HEK293 (cell line): ENCODE data around the gene IL6R.

Experiments used
- BCL11A ChIP-seq: fragments of 450-650 bp; formaldehyde crosslinking; IDR thresholded peaks from 2 replicates; pipeline ENCODE4 v1.5.1; 2016; ENCODE audit warnings: low read depth, missing biosample characterization, missing genetic modification characterization
- FEZF1 ChIP-seq: fragments of 450-650 bp; formaldehyde crosslinking; IDR thresholded peaks from 2 replicates; pipeline ENCODE4 v1.5.1; 2016; ENCODE audit warnings: missing biosample characterization, missing genetic modification characterization
- GLIS1 ChIP-seq: fragments of 450-650 bp; formaldehyde crosslinking; IDR thresholded peaks from 2 replicates; pipeline ENCODE4 v1.5.1; 2016; ENCODE audit warnings: missing biosample characterization, missing genetic modification characterization
- HOXA7 ChIP-seq: sonication (generic); formaldehyde crosslinking; IDR thresholded peaks from 2 replicates; pipeline ENCODE4 v1.8.1; 2022; ENCODE audit warnings: missing genetic modification reagents, borderline replicate concordance
- KLF8 ChIP-seq: fragments of 450-650 bp; formaldehyde crosslinking; IDR thresholded peaks from 2 replicates; pipeline ENCODE4 v1.5.1; 2016; ENCODE audit warnings: missing biosample characterization, missing genetic modification characterization
- SP2 ChIP-seq: fragments of 450-650 bp; formaldehyde crosslinking; IDR thresholded peaks from 2 replicates; pipeline ENCODE4 v1.5.1; 2016; ENCODE audit warnings: missing biosample characterization, missing genetic modification characterization
- YY1 ChIP-seq: fragments of 450-650 bp; formaldehyde crosslinking; IDR thresholded peaks from 2 replicates; pipeline ENCODE4 v1.5.1; 2018; ENCODE audit warnings: missing biosample characterization, missing genetic modification characterization
- ZBTB48 ChIP-seq: fragments of 450-650 bp; formaldehyde crosslinking; IDR thresholded peaks from 2 replicates; pipeline ENCODE4 v1.5.1; 2016; ENCODE audit warnings: missing biosample characterization, missing genetic modification characterization
- ZEB2 ChIP-seq: fragments of 450-650 bp; formaldehyde crosslinking; IDR thresholded peaks from 2 replicates; pipeline ENCODE4 v1.5.1; 2016; ENCODE audit warnings: missing biosample characterization, missing genetic modification characterization
- ZNF24 ChIP-seq: fragments of 450-650 bp; formaldehyde crosslinking; IDR thresholded peaks from 2 replicates; pipeline ENCODE4 v1.5.1; 2016; ENCODE audit warnings: missing biosample characterization, missing genetic modification characterization
- ZNF248 ChIP-seq: fragments of 450-650 bp; formaldehyde crosslinking; IDR thresholded peaks from 2 replicates; pipeline ENCODE4 v1.5.1; 2017; ENCODE audit warnings: missing biosample characterization, missing genetic modification characterization
- ZNF335 ChIP-seq: fragments of 450-650 bp; formaldehyde crosslinking; conservative IDR thresholded peaks from 2 replicates; pipeline ENCODE4 v1.5.1; 2016; ENCODE audit warnings: missing biosample characterization, missing genetic modification characterization
- ZNF600 ChIP-seq: fragments of 450-650 bp; formaldehyde crosslinking; IDR thresholded peaks from 2 replicates; pipeline ENCODE4 v1.5.1; 2016; ENCODE audit warnings: missing biosample characterization, missing genetic modification characterization
- ZNF626 ChIP-seq: fragments of 450-650 bp; sonication (Bioruptor Pico); formaldehyde crosslinking; IDR thresholded peaks from 2 replicates; pipeline ENCODE4 v1.5.1; 2018; ENCODE audit warnings: missing biosample characterization, missing genetic modification characterization, inconsistent platforms
- ZNF664 ChIP-seq: fragments of 450-650 bp; formaldehyde crosslinking; IDR thresholded peaks from 2 replicates; pipeline ENCODE4 v1.5.1; 2016; ENCODE audit warnings: missing biosample characterization, missing genetic modification characterization
- ZNF837 ChIP-seq: fragments of 450-650 bp; formaldehyde crosslinking; IDR thresholded peaks from 2 replicates; pipeline ENCODE4 v1.5.1; 2016; ENCODE audit warnings: missing biosample characterization, missing genetic modification characterization
- ZSCAN23 ChIP-seq: fragments of 450-650 bp; formaldehyde crosslinking; IDR thresholded peaks from 2 replicates; pipeline ENCODE4 v1.5.1; 2016; ENCODE audit warnings: missing biosample characterization, missing genetic modification characterization
- TF ChIP-seq, protein P1 (sequence below): fragments of 450-650 bp; formaldehyde crosslinking; IDR thresholded peaks from 2 replicates; pipeline ENCODE4 v1.5.1; 2016; ENCODE audit warnings: missing biosample characterization, missing genetic modification characterization
- TF ChIP-seq, protein P2 (sequence below): fragments of 450-650 bp; formaldehyde crosslinking; IDR thresholded peaks from 2 replicates; pipeline ENCODE4 v1.5.1; 2017; ENCODE audit warnings: missing biosample characterization, mild to moderate bottlenecking, missing genetic modification characterization, moderate library complexity
- TF ChIP-seq, protein P3 (sequence below): fragments of 450-650 bp; formaldehyde crosslinking; IDR thresholded peaks from 2 replicates; pipeline ENCODE4 v1.5.1; 2016; ENCODE audit warnings: missing biosample characterization, missing genetic modification characterization
- TF ChIP-seq, protein P4 (sequence below): fragments of 450-650 bp; formaldehyde crosslinking; IDR thresholded peaks from 2 replicates; pipeline ENCODE4 v1.5.1; 2016; ENCODE audit warnings: missing biosample characterization, missing genetic modification characterization
- TF ChIP-seq, protein P5 (sequence below): fragments of 450-650 bp; formaldehyde crosslinking; IDR thresholded peaks from 2 replicates; pipeline ENCODE4 v1.5.1; 2016; ENCODE audit warnings: missing biosample characterization, missing genetic modification characterization
- TF ChIP-seq, protein P6 (sequence below): fragments of 450-650 bp; formaldehyde crosslinking; IDR thresholded peaks from 2 replicates; pipeline ENCODE4 v1.5.1; 2016; ENCODE audit warnings: missing biosample characterization, missing genetic modification characterization
- TF ChIP-seq, protein P7 (sequence below): fragments of 450-650 bp; formaldehyde crosslinking; IDR thresholded peaks from 2 replicates; pipeline ENCODE4 v1.5.1; 2016; ENCODE audit warnings: missing biosample characterization, missing genetic modification characterization
- TF ChIP-seq, protein P8 (sequence below): fragments of 450-650 bp; formaldehyde crosslinking; IDR thresholded peaks from 2 replicates; pipeline ENCODE4 v1.5.1; 2016; ENCODE audit warnings: missing biosample characterization, missing genetic modification characterization

The IL6R gene

DNA sequence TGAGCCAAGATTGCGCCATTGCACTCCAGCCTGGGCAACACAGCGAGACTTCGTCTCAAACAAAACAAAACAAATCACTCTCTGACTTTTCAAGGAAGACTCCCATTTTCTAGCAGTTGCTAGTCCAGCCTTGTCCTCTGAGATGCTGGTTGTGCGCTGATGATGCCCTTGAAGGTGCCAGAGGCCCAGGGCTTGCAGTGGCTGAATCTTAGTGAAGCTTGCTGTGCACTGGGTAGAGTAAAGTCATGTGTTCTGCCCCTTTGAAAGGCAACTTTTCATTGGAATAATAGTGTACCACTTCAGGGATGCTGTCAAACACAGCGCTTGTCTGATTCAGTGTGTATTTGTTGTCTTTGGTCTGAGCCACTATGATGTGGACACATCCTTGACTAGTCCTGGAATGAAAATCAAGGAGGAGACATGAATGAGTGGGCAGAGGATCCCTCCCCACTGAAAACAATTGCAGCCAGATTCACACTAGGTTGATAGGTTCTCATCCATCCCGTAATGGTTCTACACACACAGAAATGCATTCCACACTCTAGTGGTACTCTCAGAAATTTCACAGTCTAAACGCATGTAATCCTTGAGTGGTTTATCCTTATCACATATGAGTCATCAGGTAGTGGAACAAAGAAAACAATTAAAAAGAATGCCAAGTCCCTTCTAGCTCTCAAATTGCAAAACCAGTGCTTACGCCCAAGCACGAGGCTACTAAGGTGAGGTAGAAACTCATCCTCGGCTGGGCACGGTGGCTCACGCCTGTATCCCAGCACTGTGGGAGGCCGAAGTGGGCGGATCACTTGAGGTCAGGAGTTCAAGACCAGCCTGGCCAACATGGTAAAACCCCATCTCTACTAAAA lies 79.0 kb downstream of the IL6R start (continued):
- TF ChIP-seq, protein P1, sequence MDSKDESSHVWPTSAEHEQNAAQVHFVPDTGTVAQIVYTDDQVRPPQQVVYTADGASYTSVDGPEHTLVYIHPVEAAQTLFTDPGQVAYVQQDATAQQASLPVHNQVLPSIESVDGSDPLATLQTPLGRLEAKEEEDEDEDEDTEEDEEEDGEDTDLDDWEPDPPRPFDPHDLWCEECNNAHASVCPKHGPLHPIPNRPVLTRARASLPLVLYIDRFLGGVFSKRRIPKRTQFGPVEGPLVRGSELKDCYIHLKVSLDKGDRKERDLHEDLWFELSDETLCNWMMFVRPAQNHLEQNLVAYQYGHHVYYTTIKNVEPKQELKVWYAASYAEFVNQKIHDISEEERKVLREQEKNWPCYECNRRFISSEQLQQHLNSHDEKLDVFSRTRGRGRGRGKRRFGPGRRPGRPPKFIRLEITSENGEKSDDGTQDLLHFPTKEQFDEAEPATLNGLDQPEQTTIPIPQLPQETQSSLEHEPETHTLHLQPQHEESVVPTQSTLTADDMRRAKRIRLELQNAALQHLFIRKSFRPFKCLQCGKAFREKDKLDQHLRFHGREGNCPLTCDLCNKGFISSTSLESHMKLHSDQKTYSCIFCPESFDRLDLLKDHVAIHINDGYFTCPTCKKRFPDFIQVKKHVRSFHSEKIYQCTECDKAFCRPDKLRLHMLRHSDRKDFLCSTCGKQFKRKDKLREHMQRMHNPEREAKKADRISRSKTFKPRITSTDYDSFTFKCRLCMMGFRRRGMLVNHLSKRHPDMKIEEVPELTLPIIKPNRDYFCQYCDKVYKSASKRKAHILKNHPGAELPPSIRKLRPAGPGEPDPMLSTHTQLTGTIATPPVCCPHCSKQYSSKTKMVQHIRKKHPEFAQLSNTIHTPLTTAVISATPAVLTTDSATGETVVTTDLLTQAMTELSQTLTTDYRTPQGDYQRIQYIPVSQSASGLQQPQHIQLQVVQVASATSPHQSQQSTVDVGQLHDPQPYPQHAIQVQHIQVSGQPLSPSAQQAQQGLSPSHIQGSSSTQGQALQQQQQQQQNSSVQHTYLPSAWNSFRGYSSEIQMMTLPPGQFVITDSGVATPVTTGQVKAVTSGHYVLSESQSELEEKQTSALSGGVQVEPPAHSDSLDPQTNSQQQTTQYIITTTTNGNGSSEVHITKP = peak; percentile 87
- TF ChIP-seq, protein P2, sequence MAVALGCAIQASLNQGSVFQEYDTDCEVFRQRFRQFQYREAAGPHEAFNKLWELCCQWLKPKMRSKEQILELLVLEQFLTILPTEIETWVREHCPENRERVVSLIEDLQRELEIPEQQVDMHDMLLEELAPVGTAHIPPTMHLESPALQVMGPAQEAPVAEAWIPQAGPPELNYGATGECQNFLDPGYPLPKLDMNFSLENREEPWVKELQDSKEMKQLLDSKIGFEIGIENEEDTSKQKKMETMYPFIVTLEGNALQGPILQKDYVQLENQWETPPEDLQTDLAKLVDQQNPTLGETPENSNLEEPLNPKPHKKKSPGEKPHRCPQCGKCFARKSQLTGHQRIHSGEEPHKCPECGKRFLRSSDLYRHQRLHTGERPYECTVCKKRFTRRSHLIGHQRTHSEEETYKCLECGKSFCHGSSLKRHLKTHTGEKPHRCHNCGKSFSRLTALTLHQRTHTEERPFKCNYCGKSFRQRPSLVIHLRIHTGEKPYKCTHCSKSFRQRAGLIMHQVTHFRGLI = peak; percentile 60
- peak; percentile 91; the same call in 1 of the 2 replicates for TF ChIP-seq ZNF24 (tag by site-specific recombination)
- TF ChIP-seq SP2 (tag by site-specific recombination) = peak; percentile 7
- peak; percentile 76 for TF ChIP-seq ZSCAN23
- TF ChIP-seq, protein P3, sequence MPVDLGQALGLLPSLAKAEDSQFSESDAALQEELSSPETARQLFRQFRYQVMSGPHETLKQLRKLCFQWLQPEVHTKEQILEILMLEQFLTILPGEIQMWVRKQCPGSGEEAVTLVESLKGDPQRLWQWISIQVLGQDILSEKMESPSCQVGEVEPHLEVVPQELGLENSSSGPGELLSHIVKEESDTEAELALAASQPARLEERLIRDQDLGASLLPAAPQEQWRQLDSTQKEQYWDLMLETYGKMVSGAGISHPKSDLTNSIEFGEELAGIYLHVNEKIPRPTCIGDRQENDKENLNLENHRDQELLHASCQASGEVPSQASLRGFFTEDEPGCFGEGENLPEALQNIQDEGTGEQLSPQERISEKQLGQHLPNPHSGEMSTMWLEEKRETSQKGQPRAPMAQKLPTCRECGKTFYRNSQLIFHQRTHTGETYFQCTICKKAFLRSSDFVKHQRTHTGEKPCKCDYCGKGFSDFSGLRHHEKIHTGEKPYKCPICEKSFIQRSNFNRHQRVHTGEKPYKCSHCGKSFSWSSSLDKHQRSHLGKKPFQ = peak; percentile 58
- TF ChIP-seq ZBTB48 = 0 out of 2 replicates have a peak, but pooled peaks have one; percentile 36
- TF ChIP-seq HOXA7 (CRISPR knock-in tag) = no peak
- no peak for TF ChIP-seq ZNF248
- TF ChIP-seq KLF8 (tag by site-specific recombination) = peak; percentile 89
- peak; percentile 65 for TF ChIP-seq GLIS1 (tag by site-specific recombination)
- TF ChIP-seq, protein P4, sequence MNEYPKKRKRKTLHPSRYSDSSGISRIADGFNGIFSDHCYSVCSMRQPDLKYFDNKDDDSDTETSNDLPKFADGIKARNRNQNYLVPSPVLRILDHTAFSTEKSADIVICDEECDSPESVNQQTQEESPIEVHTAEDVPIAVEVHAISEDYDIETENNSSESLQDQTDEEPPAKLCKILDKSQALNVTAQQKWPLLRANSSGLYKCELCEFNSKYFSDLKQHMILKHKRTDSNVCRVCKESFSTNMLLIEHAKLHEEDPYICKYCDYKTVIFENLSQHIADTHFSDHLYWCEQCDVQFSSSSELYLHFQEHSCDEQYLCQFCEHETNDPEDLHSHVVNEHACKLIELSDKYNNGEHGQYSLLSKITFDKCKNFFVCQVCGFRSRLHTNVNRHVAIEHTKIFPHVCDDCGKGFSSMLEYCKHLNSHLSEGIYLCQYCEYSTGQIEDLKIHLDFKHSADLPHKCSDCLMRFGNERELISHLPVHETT (tag by site-specific recombination) = peak; percentile 90
- TF ChIP-seq, protein P5, sequence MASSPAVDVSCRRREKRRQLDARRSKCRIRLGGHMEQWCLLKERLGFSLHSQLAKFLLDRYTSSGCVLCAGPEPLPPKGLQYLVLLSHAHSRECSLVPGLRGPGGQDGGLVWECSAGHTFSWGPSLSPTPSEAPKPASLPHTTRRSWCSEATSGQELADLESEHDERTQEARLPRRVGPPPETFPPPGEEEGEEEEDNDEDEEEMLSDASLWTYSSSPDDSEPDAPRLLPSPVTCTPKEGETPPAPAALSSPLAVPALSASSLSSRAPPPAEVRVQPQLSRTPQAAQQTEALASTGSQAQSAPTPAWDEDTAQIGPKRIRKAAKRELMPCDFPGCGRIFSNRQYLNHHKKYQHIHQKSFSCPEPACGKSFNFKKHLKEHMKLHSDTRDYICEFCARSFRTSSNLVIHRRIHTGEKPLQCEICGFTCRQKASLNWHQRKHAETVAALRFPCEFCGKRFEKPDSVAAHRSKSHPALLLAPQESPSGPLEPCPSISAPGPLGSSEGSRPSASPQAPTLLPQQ = peak; percentile 84
- no peak for TF ChIP-seq ZNF626 (tag by site-specific recombination)
- TF ChIP-seq, protein P6, sequence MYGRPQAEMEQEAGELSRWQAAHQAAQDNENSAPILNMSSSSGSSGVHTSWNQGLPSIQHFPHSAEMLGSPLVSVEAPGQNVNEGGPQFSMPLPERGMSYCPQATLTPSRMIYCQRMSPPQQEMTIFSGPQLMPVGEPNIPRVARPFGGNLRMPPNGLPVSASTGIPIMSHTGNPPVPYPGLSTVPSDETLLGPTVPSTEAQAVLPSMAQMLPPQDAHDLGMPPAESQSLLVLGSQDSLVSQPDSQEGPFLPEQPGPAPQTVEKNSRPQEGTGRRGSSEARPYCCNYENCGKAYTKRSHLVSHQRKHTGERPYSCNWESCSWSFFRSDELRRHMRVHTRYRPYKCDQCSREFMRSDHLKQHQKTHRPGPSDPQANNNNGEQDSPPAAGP (tag by site-specific recombination) = peak; percentile 92
- TF ChIP-seq ZNF600 (tag by site-specific recombination) = peak; percentile 94
- TF ChIP-seq, protein P7, sequence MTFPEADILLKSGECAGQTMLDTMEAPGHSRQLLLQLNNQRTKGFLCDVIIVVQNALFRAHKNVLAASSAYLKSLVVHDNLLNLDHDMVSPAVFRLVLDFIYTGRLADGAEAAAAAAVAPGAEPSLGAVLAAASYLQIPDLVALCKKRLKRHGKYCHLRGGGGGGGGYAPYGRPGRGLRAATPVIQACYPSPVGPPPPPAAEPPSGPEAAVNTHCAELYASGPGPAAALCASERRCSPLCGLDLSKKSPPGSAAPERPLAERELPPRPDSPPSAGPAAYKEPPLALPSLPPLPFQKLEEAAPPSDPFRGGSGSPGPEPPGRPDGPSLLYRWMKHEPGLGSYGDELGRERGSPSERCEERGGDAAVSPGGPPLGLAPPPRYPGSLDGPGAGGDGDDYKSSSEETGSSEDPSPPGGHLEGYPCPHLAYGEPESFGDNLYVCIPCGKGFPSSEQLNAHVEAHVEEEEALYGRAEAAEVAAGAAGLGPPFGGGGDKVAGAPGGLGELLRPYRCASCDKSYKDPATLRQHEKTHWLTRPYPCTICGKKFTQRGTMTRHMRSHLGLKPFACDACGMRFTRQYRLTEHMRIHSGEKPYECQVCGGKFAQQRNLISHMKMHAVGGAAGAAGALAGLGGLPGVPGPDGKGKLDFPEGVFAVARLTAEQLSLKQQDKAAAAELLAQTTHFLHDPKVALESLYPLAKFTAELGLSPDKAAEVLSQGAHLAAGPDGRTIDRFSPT (tag by site-specific recombination) = peak; percentile 90
- peak; percentile 79 for TF ChIP-seq BCL11A (tag by site-specific recombination)
- TF ChIP-seq FEZF1 = peak; percentile 28; the same call in 1 of the 2 replicates
- peak; percentile 90 for TF ChIP-seq ZNF335
- TF ChIP-seq YY1 = no peak
- TF ChIP-seq, protein P8, sequence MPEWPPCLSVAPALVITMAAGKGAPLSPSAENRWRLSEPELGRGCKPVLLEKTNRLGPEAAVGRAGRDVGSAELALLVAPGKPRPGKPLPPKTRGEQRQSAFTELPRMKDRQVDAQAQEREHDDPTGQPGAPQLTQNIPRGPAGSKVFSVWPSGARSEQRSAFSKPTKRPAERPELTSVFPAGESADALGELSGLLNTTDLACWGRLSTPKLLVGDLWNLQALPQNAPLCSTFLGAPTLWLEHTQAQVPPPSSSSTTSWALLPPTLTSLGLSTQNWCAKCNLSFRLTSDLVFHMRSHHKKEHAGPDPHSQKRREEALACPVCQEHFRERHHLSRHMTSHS (tag by site-specific recombination) = no peak
- TF ChIP-seq ZNF837 (tag by site-specific recombination) = no peak
- TF ChIP-seq ZEB2 (tag by site-specific recombination) = peak; percentile 78
- 0 out of 2 replicates have a peak, but pooled peaks have one; percentile 11 for TF ChIP-seq ZNF664 (tag by site-specific recombination)
